Testis (tissue), 2 donors: ENCODE data around the gene ZSCAN23.
"Not testable (repeated sequence)": the region's sequence is repeated elsewhere in the genome, so short reads cannot be mapped to it uniquely, and the experiment has no call there.

Experiments used
- CTCF ChIP-seq, 3 experiments: fragments of 450-650 bp in 2 of 3; fragments of 200-600 bp in 1 of 3; sonication (generic) in 1 of 3; IDR thresholded peaks; one replicate each; pipeline ENCODE4 v1.5.1; 2016 to 2019; ENCODE audit warnings: antibody characterized with exemption in 3 of 3, mild to moderate bottlenecking in 2 of 3, moderate library complexity in 1 of 3
- POLR2A ChIP-seq: fragments of 450-650 bp; IDR thresholded peaks from one replicate; pipeline ENCODE4 v1.6.1; 2017; ENCODE audit warnings: antibody characterized with exemption, mild to moderate bottlenecking, moderate library complexity

- not testable (repeated sequence) for TF ChIP-seq CTCF (IDR thresholded peaks at IDR 0.05); POLR2A
Measured at GRCh38 chr6:28469153-28469745, 26.0 kb upstream of the ZSCAN23 start.
